Fibroblast of skin of left quadriceps (primary cell): Measurements from ENCODE around the gene ATP8A1.

ENCODE experiments used
- DNase-seq, 2 experiments: peaks; one replicate each; pipeline ENCODE4 v3.0.0-alpha.2; 2013; ENCODE audit warnings: low read depth in 2 of 2

The ATP8A1 gene

GRCh38 chr4:42364266-42365053 is 292.4 kb downstream of the ATP8A1 start:
- DNase-seq: no peak

GRCh38 chr4:42363614-42364013 is 293.3 kb downstream of the ATP8A1 start:
- no peak for DNase-seq

- no peak for DNase-seq
Observed at GRCh38 chr4:42362591-42362990, 294.3 kb downstream of the ATP8A1 start.

- no peak for DNase-seq
Observed at GRCh38 chr4:42361456-42361855, 295.4 kb downstream of the ATP8A1 start.

GRCh38 chr4:42360256-42360669 is 296.6 kb downstream of the ATP8A1 start:
- no peak for DNase-seq

- no peak for DNase-seq
Observed at GRCh38 chr4:42359711-42360110, 297.2 kb downstream of the ATP8A1 start.
